Uterus (tissue), 4 donors: ENCODE results near the gene TMEM39A. TPM values are rescaled to one million over a fixed set of nuclear protein-coding genes. Genes with fewer than 3 reads are reported as not detected.

Experiments used
- DNase-seq, 2 donors: peaks; one replicate each; pipeline ENCODE4 v3.0.0-alpha.2; 2019 to 2020
- H3K27ac ChIP-seq, 2 donors: fragments of 200-600 bp; sonication (generic); 1 replicate in 1 of 2; 2 replicates in 1 of 2; pipeline ENCODE4 v1.5.1; 2016 to 2018
- H3K27me3 ChIP-seq, 2 donors: fragments of 200-600 bp; sonication (generic); one replicate each; pipeline ENCODE4 v1.5.1; 2018 to 2019; ENCODE audit warnings: control low read depth in 1 of 2
- H3K36me3 ChIP-seq, 2 donors: fragments of 200-600 bp; sonication (generic); one replicate each; pipeline ENCODE4 v1.5.1; 2019; ENCODE audit warnings: control low read depth in 1 of 2
- H3K4me1 ChIP-seq, 2 donors: fragments of 200-600 bp; sonication (generic); one replicate each; pipeline ENCODE4 v1.5.1; 2018 to 2019; ENCODE audit warnings: control low read depth in 1 of 2
- H3K4me3 ChIP-seq, 2 donors: fragments of 200-600 bp; sonication (generic); 1 replicate in 1 of 2; 2 replicates in 1 of 2; pipeline ENCODE4 v1.5.1; 2018 to 2019; ENCODE audit warnings: mild to moderate bottlenecking in 1 of 2
- H3K9me3 ChIP-seq, 2 donors: fragments of 200-600 bp; sonication (generic); one replicate each; pipeline ENCODE4 v1.5.1; 2019; ENCODE audit warnings: control low read depth in 1 of 2
- POLR2A ChIP-seq, 2 donors: fragments of 450-650 bp; IDR thresholded peaks; one replicate each; pipeline ENCODE4 v1.6.1; 2016; ENCODE audit warnings: antibody characterized with exemption in 2 of 2, mild to moderate bottlenecking in 1 of 2, moderate library complexity in 1 of 2
- intact Hi-C: fragments of 100-400 bp; cut with DNase I; formaldehyde crosslinking; loops from one replicate; pipeline ENCODE4 v1.15.1; 2023; ENCODE audit warnings: low total_unique reads
- total RNA-seq, 4 donors: library from RNA; depleted of rRNA in 3 of 4; stranded (reverse); fragments of >200 nt in 3 of 4; gene quantifications; one replicate each; pipeline versions ENCODE4 v1.1.0 to v1.2.4, GENCODE V29; 2014 to 2023
- TF ChIP-seq, protein P1 (sequence below), 4 experiments: fragments of 200-600 bp in 2 of 4; fragments of 450-650 bp in 2 of 4; sonication (generic) in 2 of 4; IDR thresholded peaks; one replicate each; pipeline ENCODE4 v1.5.1; 2016 to 2019; ENCODE audit warnings: antibody characterized with exemption in 4 of 4, mild to moderate bottlenecking in 2 of 4, moderate library complexity in 1 of 4
- donor health status: DM: yes; HTN: yes; CAD: no.

The TMEM39A gene
- total RNA-seq, 4 donors from 2014 or later = 23.2 to 136 (median 67.1) TPM

DNA sequence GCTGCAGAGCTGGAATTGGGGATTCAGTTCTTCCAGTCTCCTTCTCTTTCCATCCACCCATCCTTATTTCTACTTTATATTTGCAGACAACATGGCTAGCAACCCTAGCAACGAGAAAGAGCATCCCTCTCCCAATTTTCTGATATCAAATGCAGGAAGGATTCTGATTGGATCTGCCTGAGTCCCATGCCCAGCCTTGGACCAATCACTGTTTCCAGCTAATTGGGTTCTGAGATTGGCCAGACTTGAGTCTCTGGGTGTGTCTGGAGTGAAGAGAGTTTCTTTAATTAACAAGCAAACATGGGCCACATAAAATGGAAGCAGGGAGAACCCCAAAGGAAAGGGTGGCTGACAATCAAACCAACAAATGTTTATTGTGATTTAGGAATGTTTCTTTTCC, 60.6 kb downstream of the TMEM39A start:
- Histone ChIP-seq H3K27me3 (no peaks in the 10 kb centered on the region), H3K4me3 (no peak overlapping the region), H3K36me3 (no peaks in the 10 kb centered on the region), H3K27ac (no peak overlapping the region), H3K9me3 (no peaks in the 10 kb centered on the region), H3K4me1 (no peaks in the 10 kb centered on the region)
- DNase-seq = no peak
- intact Hi-C loops = no loop called here
- TF ChIP-seq, protein P1, sequence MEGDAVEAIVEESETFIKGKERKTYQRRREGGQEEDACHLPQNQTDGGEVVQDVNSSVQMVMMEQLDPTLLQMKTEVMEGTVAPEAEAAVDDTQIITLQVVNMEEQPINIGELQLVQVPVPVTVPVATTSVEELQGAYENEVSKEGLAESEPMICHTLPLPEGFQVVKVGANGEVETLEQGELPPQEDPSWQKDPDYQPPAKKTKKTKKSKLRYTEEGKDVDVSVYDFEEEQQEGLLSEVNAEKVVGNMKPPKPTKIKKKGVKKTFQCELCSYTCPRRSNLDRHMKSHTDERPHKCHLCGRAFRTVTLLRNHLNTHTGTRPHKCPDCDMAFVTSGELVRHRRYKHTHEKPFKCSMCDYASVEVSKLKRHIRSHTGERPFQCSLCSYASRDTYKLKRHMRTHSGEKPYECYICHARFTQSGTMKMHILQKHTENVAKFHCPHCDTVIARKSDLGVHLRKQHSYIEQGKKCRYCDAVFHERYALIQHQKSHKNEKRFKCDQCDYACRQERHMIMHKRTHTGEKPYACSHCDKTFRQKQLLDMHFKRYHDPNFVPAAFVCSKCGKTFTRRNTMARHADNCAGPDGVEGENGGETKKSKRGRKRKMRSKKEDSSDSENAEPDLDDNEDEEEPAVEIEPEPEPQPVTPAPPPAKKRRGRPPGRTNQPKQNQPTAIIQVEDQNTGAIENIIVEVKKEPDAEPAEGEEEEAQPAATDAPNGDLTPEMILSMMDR (IDR thresholded peaks at IDR 0.05) = no peak
- no peak for TF ChIP-seq POLR2A (IDR thresholded peaks at IDR 0.05)

DNA sequence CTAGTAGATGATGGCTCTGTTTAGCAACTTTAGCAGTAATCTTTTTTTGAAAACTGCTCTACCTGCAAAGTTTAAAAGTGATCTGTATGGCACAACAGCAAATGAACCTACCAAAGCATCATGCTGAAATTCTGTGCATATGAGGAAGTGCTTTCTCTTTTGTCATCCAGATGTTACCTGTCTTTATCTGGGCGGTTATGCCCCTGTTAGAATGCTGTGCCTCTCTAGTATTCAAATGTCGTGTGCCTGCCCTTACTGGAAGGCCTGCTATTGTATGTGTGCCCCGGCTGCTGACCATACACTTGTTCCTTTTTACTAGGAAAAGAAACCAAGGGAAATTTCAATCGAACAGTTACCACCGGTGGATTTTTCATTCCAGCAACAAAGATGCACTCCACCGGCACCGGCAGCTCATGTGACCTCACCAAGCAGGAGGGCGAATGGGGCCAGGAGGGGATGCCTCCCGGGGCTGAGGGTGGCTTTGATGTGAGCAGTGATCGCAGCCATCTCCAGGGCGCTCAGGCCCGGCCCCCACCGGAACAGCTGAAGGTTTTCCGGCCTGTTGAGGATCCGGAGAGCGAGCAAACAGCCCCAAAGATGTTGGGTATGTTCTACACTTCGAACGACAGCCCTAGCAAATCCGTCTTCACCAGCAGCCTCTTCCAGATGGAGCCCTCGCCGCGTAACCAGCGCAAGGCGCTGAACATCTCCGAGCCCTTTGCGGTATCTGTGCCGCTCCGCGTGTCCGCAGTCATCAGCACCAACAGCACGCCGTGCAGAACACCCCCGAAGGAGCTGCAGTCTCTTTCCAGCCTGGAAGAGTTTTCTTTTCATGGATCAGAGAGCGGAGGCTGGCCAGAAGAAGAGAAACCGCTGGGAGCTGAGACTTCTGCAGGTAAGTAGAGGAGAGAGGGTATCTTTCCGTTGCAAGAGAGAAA, 61.6 kb downstream of the TMEM39A start:
- Histone ChIP-seq H3K27ac (no peak overlapping the region), H3K36me3 (no peaks in the 10 kb centered on the region), H3K9me3 (no peaks in the 10 kb centered on the region), H3K4me1 (no peaks in the 10 kb centered on the region), H3K4me3 (no peak overlapping the region), H3K27me3 (no peaks in the 10 kb centered on the region)
- no peak for DNase-seq
- TF ChIP-seq POLR2A (IDR thresholded peaks at IDR 0.05) = no peak
- TF ChIP-seq, protein P1 (IDR thresholded peaks at IDR 0.05) = no peak
- intact Hi-C loops = no loop called here

DNA sequence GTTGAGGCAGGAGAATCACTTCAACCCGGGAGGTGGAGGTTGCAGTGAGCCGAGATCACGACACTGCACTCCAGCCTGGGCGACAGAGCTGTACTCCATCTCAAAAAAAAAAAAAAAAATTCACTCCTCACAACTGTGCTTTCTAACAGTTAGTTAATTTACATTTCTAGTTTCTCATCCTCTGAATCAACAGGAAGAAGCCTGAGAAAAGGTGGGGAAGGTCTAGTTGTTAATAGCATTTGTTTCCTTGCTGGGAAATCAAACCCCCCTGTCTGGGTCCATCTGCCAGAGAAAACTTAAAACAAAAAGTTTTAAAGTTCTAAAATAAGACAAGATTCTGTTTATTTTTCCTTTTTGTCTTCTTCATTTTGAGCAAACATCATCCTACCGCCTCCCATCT, 62.3 kb downstream of the TMEM39A start:
- TF ChIP-seq, protein P1 (IDR thresholded peaks at IDR 0.05) = no peak
- no peak for TF ChIP-seq POLR2A (IDR thresholded peaks at IDR 0.05)

DNA sequence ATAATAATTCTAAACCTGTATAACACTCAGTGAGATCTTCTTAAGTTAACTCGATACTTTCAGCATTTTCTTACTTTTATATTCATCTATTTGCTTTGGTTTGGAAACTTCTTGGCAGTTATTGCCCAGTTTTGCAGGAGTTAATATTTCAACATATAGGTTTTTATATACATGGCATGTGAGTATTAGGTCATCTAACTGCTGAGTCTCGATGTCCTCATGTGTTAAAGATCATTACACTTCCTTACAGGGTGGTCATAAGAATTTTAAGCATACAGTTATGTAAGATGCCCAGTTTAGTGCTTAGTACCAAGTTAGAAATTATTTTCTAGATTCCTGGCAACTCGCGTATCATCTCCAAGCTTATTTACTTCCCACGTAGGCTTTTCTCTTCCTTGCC, 62.9 kb downstream of the TMEM39A start:
- TF ChIP-seq, protein P1 (IDR thresholded peaks at IDR 0.05) = no peak
- no peak for TF ChIP-seq POLR2A (IDR thresholded peaks at IDR 0.05)
- Histone ChIP-seq H3K9me3 (no peaks in the 10 kb centered on the region), H3K4me3 (no peak overlapping the region), H3K27me3 (no peaks in the 10 kb centered on the region), H3K27ac (no peak overlapping the region), H3K36me3 (no peaks in the 10 kb centered on the region), H3K4me1 (no peaks in the 10 kb centered on the region)
- no peak for DNase-seq
- intact Hi-C loops = no loop called here

More for the DNA sequence above, 62.3 kb downstream of the TMEM39A start:
- H3K4me1 ChIP-seq = no peaks in the 10 kb centered on the region
- no peak overlapping the region for H3K4me3 ChIP-seq
- H3K27me3 ChIP-seq = no peaks in the 10 kb centered on the region
- H3K9me3 ChIP-seq = no peaks in the 10 kb centered on the region
- H3K27ac ChIP-seq = no peak overlapping the region
- DNase-seq = no peak
- intact Hi-C loops = no loop called here
- H3K36me3 ChIP-seq = no peaks in the 10 kb centered on the region

DNA sequence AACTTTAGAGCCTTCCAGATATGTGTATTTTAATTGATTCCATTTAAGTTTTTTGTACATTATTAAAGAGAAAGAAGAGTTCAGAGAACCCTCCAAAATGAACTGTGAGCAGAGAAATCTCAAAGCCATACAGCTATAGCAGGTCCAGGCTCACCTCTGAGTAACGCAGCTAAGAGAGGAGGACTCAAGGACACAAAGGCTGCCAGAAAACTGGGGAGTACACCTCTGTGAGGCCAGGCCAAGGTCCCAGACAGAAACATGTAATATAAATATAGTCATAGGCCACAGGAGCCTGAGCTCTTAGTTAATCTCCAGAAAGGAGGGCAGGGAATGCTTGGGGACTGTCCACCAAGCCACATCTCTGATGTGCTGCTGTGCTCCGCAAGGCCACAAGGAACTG, 66.5 kb downstream of the TMEM39A start:
- H3K27me3 ChIP-seq = no peaks in the 10 kb centered on the region
- TF ChIP-seq POLR2A (IDR thresholded peaks at IDR 0.05) = no peak
- TF ChIP-seq, protein P1 (IDR thresholded peaks at IDR 0.05) = no peak
- H3K4me3 ChIP-seq = no peak overlapping the region
- no peak overlapping the region for H3K27ac ChIP-seq
- no peaks in the 10 kb centered on the region for H3K9me3 ChIP-seq
- no peak for DNase-seq
- H3K36me3 ChIP-seq = no peaks in the 10 kb centered on the region
- intact Hi-C loops = no loop called here
- H3K4me1 ChIP-seq = no peaks in the 10 kb centered on the region
